H54 (cell line): ENCODE data around the gene CPA5.

Experiments
- DNase-seq: peaks from one replicate; pipeline ENCODE4 v3.0.0; 2011; ENCODE audit warnings: low spot score, mixed read lengths; ENCODE audit not compliant: insufficient read length
- FAIRE-seq: peaks from 3 replicates; lab custom pipeline; 2011; peaks lifted over from hg19 to GRCh38; lab: Jason Lieb, UNC
- POLR2A ChIP-seq: IDR thresholded peaks from 2 replicates; pipeline ENCODE4 v1.6.1; 2011; ENCODE audit warnings: low read depth, mild to moderate bottlenecking, low read length

Gene CPA5, protein sequence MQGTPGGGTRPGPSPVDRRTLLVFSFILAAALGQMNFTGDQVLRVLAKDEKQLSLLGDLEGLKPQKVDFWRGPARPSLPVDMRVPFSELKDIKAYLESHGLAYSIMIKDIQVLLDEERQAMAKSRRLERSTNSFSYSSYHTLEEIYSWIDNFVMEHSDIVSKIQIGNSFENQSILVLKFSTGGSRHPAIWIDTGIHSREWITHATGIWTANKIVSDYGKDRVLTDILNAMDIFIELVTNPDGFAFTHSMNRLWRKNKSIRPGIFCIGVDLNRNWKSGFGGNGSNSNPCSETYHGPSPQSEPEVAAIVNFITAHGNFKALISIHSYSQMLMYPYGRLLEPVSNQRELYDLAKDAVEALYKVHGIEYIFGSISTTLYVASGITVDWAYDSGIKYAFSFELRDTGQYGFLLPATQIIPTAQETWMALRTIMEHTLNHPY

DNA sequence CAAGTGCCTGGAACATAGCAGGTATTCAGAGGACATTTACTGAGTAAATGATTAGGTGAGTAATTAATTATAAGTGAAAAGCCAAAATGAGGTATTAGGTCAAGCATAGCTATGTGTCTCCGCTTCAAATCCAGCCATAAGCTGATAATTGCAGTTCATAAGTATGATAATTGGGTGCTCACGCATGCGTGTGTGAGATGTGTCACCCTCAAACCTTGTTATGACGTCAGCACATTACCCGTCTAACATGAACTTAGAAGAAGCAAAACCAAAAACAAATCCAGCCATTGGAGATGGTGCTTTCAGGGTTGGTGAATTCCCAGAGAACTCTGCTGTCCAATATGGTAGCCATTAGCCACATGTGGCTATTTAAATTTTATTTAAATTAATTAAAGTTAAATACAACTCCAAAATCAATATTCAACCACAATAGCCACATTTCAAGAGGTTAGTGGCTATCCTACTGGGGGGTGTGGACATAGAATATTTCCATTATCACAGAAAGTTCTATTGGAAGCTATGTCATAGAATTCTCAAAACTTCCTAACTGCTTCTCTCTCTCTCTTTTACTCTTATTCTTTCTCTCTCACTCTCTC, at the start of gene CPA5:
Gene CPA5 (plus strand): TSS at position 546 of the 596 bp plus-strand sequence. CDS start 1,670 bp downstream, outside the sequence.
- FAIRE-seq (no peak), DNase-seq (no peak)
- TF ChIP-seq POLR2A = no peak

DNA sequence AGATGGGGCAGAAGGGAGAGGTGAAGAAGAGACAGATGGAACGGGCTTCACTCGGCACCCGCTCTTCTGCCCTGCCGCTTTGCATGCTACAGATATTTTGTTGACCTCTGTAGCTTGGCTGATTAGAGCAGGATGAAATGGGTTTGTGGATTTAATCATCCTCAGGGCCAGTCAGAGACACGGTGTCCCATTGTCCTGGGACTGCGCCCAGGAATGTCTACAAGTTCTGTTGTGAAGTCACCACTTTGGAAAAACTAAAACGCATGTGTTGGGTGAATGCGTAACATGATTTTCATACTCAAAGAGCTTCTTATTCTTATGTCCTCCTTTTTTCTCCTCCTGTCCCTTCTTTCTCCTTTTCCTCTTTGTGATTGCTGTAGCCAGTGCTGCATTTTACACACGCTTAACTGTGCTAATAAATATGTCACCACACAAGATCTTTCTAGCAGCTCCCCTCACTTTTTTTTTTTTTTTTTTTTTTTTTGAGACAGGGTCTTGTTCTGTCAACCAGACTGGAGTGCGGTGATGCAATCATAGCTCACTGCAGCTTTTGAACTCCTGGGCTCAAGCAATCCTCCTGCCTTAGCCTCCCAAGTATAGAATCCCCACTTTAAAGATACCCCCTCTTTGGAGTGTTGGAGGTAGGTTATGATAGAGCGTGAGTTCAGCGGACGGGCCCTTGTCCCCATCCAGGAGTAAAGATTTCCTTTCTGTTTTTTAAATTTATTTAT, 48.2 kb upstream of the CPA5 start:
- FAIRE-seq = no peak
- no peak for TF ChIP-seq POLR2A
- DNase-seq = no peak

DNA sequence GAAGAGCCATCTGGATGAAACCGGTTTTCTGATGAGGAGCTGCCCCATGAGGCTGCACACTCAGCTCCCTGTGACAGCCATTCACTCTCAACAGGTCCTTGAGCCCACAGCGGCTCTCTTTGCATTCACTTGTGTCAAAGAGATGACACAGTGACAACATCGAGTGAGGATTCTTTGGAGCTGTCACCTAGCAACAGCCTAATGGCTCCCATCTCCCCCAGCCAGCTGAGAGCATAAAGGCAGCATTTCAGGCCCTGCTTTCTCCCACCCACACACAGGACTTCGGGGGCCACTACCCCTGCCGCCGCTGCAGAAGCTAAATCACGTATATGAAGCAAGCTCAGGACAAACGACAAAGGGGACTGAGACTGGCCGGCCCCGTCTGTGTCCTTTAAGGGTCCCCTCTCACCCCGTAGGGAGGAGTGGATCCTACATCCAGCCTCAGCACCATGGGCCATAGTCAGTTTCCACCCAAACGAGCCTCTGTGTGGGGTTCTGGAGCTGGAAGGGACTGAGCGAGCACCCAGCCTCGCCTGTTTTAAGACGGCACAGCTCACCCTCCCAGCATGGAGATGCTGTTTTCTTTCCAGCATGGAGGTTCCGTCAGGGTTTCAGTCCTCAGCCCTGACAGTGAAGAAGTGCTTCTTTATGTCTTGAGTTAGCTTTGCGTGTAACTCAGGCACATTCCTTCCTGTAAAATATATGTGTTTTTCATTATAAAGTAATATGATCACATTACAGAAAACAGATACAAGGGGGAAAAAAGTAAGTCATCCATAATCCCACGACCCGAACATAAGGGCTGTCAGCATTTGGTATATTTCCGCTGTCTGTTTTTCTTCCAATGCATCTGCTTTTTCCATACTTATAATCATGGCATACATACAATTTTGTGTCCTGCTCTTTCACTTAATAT, 46.7 kb upstream of the CPA5 start:
- DNase-seq = no peak
- no peak for TF ChIP-seq POLR2A
- no peak for FAIRE-seq

DNA sequence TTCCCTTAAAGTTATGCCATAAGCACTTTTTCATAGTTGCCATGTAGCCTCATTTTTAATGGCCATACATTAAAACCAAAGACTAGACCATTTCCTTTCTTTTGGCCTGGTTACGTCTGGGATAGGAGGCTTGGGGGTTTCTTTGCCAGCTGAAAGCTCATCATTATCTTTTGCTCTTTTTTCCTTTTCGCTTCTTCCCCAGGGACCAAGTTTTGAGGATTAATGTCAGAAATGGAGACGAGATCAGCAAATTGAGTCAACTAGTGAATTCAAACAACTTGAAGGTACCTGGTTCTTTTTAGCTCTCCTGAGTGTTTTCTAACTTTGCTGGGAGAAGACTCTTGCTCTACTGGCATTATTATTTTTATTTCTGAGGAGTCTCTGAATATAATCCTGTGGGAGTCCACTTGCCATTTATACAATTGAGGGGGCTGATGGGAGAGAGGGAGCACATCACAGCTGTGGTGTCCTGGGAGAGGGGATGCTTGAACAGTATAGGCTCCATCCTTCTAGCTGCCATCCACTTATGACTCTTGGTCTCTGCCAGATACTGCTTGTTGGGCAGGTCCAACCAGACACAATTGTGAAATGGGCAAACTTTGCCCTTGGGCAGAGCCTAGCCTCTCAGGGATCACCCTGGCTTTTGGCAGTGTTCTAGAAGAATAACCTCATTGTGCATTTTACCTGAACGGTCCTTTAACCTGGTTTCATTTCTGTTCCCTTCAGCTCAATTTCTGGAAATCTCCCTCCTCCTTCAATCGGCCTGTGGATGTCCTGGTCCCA, 45.9 kb upstream of the CPA5 start:
- FAIRE-seq = no peak
- DNase-seq = no peak
- TF ChIP-seq POLR2A = no peak

DNA sequence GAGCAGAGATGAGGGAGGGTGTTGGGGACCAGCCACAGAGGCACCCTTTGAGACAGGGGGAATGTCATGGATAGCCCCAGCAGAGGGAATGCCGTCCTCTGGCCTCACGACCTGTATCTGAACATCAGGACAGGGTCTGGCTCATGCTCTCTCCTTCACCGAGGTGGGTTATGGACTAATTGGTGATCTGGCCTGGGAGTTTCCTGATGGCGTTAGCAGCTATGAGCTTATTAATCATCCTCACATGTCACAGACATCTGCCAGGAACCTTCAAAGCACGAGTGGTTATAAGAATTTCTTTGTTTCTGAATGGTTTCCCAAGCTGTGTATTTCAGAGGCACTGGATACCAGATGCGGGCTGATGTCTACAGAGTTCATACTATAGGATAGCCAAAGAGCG, 44.8 kb upstream of the CPA5 start:
- no peak for FAIRE-seq
- TF ChIP-seq POLR2A = no peak
- DNase-seq = no peak

DNA sequence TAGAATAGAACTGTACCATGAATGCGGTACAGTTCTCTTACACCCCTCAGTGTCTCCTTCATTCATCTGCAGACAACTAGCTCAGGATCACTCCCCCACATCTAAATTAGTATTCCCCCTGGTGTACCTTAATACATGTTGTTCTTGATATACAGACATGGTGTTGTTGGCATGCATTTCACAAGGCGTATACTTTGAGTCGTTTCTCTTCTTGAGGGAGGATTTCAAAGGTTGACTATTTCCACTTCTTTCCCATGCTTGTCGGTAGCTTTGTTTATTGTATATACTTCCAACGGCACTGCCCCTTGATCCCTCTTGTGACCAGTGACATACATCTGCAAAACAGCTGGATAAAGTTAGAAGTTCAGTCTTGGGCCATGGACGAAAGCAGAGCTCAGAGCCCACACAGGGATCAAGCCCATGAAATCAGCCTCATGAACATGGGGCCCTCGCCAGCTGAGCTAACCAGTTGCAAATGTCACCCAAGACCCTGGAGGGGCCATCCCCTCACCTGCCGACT, 43.1 kb upstream of the CPA5 start:
- no peak for DNase-seq
- TF ChIP-seq POLR2A = no peak
- no peak for FAIRE-seq

DNA sequence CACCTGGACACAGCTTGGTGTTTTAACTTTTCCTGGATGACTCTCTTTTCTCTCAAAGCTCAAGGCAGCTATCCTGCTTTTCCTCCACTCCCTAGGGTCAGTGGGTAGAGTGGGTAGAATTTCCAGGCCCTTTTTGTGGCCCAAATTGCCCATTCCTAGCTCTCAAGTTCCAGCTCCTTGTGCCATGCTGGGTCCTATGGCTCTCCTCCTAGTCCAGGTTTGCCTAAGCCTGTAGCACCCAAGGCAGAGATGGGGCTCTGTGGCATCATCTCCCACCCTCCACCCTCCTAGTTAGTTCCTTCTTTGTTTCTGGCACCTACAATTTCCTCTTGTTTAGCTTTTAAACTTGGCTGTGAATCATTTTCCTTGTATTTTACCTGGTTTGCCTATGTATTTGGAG, 42.0 kb upstream of the CPA5 start:
- DNase-seq (no peak), FAIRE-seq (no peak)
- no peak for TF ChIP-seq POLR2A

DNA sequence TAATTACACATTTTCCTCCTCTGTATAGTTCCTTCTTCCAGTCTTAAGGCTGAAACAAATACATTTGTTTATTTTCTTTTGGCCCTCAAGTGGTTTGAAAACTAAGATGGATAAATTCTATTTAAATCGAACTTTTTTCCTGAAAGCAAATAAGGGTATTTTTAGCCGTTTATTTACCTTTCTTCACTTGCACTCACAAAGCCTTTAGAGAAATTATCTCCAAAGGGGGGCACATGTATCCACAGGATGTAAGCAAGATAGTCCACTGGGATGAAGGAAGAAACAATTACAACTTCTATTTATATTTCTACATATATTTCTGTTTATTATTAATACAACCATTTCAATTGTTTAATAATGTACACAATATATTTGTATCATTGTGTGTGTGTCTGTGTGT, 41.5 kb upstream of the CPA5 start:
- DNase-seq = no peak
- TF ChIP-seq POLR2A = no peak
- no peak for FAIRE-seq

DNA sequence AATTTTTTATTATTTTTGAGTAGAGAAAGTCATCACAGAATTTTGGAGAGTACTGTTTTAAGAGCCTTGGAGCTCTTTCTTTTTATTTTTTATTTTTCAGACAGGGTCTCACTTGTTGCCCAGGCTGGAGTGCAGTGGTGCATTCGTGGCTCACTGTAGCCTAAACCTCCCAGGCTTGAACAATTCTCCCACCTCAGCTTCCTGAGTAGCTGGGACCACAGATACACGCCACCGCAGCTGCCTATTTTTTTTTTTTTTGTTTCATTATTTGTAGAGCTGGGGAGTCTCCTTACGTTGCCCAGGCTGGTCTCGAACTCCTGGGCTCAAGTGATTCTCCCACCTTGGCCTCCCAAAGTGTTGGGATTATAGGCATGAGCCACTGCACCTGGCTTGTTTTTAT, 41.1 kb upstream of the CPA5 start:
- no peak for TF ChIP-seq POLR2A
- DNase-seq = no peak
- no peak for FAIRE-seq

DNA sequence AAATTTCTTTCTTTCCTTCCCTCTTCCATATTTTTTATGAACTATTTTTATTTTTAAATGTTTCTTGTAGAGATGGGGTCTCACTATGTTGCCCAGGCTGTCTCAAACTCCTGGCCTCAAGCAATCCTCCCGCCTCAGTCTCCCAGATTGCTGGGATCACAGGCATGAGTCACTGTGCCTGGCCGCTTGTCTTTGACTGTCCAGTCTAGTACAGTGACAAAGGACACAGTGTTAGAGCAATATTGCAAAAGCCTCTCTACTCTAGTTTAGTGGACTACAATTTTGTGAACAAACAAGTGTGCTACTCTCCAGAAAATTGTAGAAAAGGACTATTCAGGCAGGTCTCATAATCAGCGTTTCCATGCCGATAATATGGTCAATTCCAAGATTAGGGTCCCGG, 40.6 kb upstream of the CPA5 start:
- no peak for DNase-seq
- TF ChIP-seq POLR2A = no peak
- FAIRE-seq = no peak

DNA sequence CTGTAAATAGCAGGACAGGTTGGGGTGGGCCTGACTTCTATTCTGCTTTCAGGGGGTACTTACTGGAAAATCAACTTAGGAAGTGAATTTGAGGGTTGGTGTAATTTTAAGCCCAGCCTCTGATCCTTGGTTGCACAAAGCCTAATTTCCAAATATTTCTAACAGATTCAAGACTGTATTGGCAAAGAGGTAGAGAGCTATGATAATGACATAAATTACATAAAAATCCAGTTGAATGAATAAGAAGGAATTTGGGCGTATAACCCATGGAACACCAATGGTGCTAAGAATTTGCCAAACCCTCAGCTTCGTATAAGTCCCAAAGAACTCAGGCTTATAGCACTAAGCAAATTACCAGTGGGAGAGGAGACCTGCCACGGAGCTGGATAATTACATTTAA, 39.7 kb upstream of the CPA5 start:
- FAIRE-seq = no peak

DNA sequence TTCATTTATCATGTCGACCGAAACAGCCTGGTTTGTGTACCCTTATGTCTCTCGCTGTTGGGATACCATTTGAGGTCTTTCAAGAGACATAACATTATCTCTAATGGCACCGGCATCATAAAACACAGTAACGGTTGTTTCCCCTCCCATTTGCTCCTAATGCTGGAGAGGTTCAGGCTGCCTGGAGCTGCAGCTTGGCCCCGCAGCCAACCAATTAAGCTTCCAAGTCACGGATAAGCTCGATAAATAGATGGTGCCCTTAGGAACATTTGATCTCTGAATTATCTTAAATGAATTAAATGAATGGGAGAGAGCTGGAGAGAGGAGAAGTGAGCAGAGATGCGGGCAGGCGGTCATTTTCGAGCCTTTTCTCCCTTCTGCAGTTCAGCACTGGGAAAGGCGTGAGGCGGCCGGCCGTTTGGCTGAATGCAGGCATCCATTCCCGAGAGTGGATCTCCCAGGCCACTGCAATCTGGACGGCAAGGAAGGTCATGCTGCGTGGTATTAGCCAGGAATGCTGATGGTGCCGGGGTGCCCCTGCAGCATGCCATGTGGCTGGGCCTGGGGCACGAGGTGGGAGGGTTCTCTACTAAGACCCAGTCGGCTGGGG, 39.1 kb upstream of the CPA5 start:
- FAIRE-seq = no peak
- DNase-seq = no peak
- TF ChIP-seq POLR2A = no peak

More for the DNA sequence above, 39.7 kb upstream of the CPA5 start:
- no peak for TF ChIP-seq POLR2A
- no peak for DNase-seq
